Ammon's horn (tissue), 1 donor: ENCODE results near the gene POU5F2.

Experiments
- DNase-seq: peaks from one replicate; pipeline ENCODE4 v3.0.0-alpha.2; 2016; ENCODE audit warnings: low spot score

POU5F2 gene

GRCh38 chr5:93715761-93716160, 25.6 kb downstream of the POU5F2 start:
- DNase-seq: no peak

GRCh38 chr5:93715327-93715726, 26.1 kb downstream of the POU5F2 start:
- no peak for DNase-seq

GRCh38 chr5:93708442-93708841, 33.0 kb downstream of the POU5F2 start:
- no peak for DNase-seq

- DNase-seq: no peak
Measured at GRCh38 chr5:93705896-93706295, 35.5 kb downstream of the POU5F2 start.

- no peak for DNase-seq
Measured at GRCh38 chr5:93704996-93705395, 36.4 kb downstream of the POU5F2 start.

GRCh38 chr5:93691997-93692396, 49.4 kb downstream of the POU5F2 start:
- no peak for DNase-seq
